Measurements from ENCODE around the gene USO1. TPM values are rescaled to one million over a fixed set of nuclear protein-coding genes. Genes with fewer than 3 reads are reported as not detected.

USO1 gene
- total and polyA plus RNA-seq, 2 of the 8 experiments (the other 6 are each of a cell fraction or from before 2014, with no cell fraction given) = 57.3 to 198 TPM

DNA sequence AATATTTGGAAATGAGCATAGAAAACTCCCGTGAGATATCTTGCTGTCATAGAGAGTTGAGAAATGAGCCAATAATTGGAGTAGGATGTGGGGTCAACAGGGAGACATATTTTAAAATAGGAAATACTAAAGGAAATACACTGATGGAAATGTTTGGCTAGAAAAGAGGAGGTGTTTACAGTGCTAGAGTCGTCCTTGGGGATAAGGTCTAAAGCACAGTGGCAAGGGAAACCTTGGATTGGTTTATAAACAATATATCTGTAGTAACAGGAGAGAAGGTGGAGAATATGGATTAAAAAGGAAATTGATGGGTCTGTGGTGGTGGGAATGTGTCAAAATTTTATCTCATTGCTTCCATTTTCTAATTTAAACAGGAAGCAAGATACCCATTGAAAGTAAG, 95.8 kb downstream of the USO1 start:
- H3K4ac ChIP-seq (replicated peaks; ENCODE audit: insufficient read length, low read depth, low read length) = no peak overlapping the region
- no peak overlapping the region for H3K18ac ChIP-seq (ENCODE audit: extremely low read depth, low read length)
- no peak overlapping the region for H2BK12ac ChIP-seq (ENCODE audit: low read depth, low read length)
- DNase-seq (ENCODE audit: low read depth in 1 of 2, low spot score in 2 of 2) (no peak), FAIRE-seq (no peak)
- no peaks in the 10 kb centered on the region for H3K79me1 ChIP-seq (ENCODE audit: low read depth, low read length)
- 91% methylated on average over 2 of the region's 2 CpGs; no CpG with 5 or more reads in 1 of the 2 experiments for WGBS, 2 experiments (ENCODE audit: extremely low coverage in 1 of 2, insufficient coverage in 1 of 2, insufficient read length in 1 of 2, insufficient replicate concordance in 2 of 2, low coverage in 1 of 2, low lambda C conversion rate in 2 of 2, missing lambda C conversion rate in 1 of 2)
- TF ChIP-seq EP300 (IDR thresholded peaks at IDR 0.05; ENCODE audit: borderline replicate concordance in 1 of 2, low read depth in 2 of 2, low read length in 2 of 2) (no peak), FOSL1 (IDR thresholded peaks at IDR 0.05; ENCODE audit: insufficient read depth, low read depth, low read length) (no peak), ASH2L (IDR thresholded peaks at IDR 0.05; ENCODE audit: low read length) (no peak), NRF1 (IDR thresholded peaks at IDR 0.05; ENCODE audit: low read depth, low read length) (no peak), GABPA (IDR thresholded peaks at IDR 0.05; ENCODE audit: borderline replicate concordance, insufficient read depth, low read length) (no peak), JUN (IDR thresholded peaks at IDR 0.05; ENCODE audit: low read depth, low read length) (no peak), MAFK (IDR thresholded peaks at IDR 0.05; ENCODE audit: low read depth, low read length) (no peak)
- TF ChIP-seq, protein P1, sequence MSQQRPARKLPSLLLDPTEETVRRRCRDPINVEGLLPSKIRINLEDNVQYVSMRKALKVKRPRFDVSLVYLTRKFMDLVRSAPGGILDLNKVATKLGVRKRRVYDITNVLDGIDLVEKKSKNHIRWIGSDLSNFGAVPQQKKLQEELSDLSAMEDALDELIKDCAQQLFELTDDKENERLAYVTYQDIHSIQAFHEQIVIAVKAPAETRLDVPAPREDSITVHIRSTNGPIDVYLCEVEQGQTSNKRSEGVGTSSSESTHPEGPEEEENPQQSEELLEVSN (IDR thresholded peaks at IDR 0.05) = no peak
- no peak overlapping the region for H3K4me2 ChIP-seq (ENCODE audit: insufficient read depth in 1 of 2, low read depth in 2 of 2, low read length in 2 of 2)
- no peaks in the 10 kb centered on the region for H3K27me3 ChIP-seq (replicated peaks in 1 of 4; ENCODE audit: control insufficient read depth in 3 of 4, extremely low read depth in 1 of 4, insufficient read depth in 3 of 4, low read length in 3 of 4)
- no peak overlapping the region for H3K27ac ChIP-seq (ENCODE audit: low read depth, low read length)
- H3K56ac ChIP-seq (replicated peaks; ENCODE audit: insufficient read length, low read depth, low read length) = peak overlapping the region; percentile 12
- H4K8ac ChIP-seq (ENCODE audit: extremely low read depth, insufficient read depth, low read length) = no peak overlapping the region
- H2BK5ac ChIP-seq (ENCODE audit: low read depth, low read length) = no peak overlapping the region
- H2AK5ac ChIP-seq (ENCODE audit: low read depth, low read length) = no peak overlapping the region
- ChIA-PET CTCF (ENCODE audit: partially characterized antibody) (interaction anchor here (1.2 kb wide), 1 partner anchor 17 kb away, joined by 3 read pairs; no protein-coding TSS in a partner anchor), POLR2A (ENCODE audit: partially characterized antibody) (no interaction called here)
- H3K9me3 ChIP-seq (ENCODE audit: insufficient read depth in 2 of 2, low read depth in 1 of 2, low read length in 1 of 2) = no peaks in the 10 kb centered on the region
- no peaks in the 10 kb centered on the region for H3K23me2 ChIP-seq (ENCODE audit: low read depth, low read length)
- no peak overlapping the region for H3K14ac ChIP-seq (ENCODE audit: insufficient read length)
- no peaks in the 10 kb centered on the region for H3K79me2 ChIP-seq (ENCODE audit: control insufficient read depth in 1 of 2, insufficient read depth in 2 of 2, low read length in 2 of 2)
- no peak overlapping the region for H2BK120ac ChIP-seq (replicated peaks; ENCODE audit: low read depth, low read length)
- no peak overlapping the region for H2BK15ac ChIP-seq (ENCODE audit: low read length)
- no peak overlapping the region for H2BK20ac ChIP-seq (ENCODE audit: low read length)
- peaks cover 0 to 8% (median 4%) of the 10 kb centered on the region in 4 experiments; a peak in 5 of 8 replicates for H3K36me3 ChIP-seq (ENCODE audit: control insufficient read depth in 2 of 4, insufficient read depth in 4 of 4, low read length in 3 of 4)
- no peak overlapping the region for H2AFZ ChIP-seq (ENCODE audit: low read length)
- H3K23ac ChIP-seq (ENCODE audit: insufficient read length) = no peak overlapping the region
- H4K5ac ChIP-seq (ENCODE audit: insufficient read length, low read depth, low read length) = no peak overlapping the region
- no peaks in the 10 kb centered on the region for H4K20me1 ChIP-seq (replicated peaks in 1 of 2; ENCODE audit: control insufficient read depth in 1 of 2, insufficient read depth in 2 of 2, low read length in 2 of 2)
- H4K91ac ChIP-seq (replicated peaks; ENCODE audit: insufficient read length, low read length) = no peak overlapping the region
- no peaks in the 10 kb centered on the region for H3K4me1 ChIP-seq (replicated peaks in 1 of 4; ENCODE audit: control insufficient read depth in 3 of 4, insufficient read depth in 4 of 4, low read length in 3 of 4)
- no peak overlapping the region for H3K9ac ChIP-seq (replicated peaks in 1 of 4; ENCODE audit: extremely low read depth in 1 of 4, low read depth in 3 of 4, low read length in 3 of 4)
- H3K4me3 ChIP-seq (ENCODE audit: extremely low read depth in 1 of 4, insufficient read depth in 2 of 4, low read depth in 3 of 4, low read length in 4 of 4) = no peak overlapping the region
